Panc1 (cell line): ENCODE measurements around the gene MAP2K3.
"Not testable (repeated sequence)": the region's sequence is repeated elsewhere in the genome, so short reads cannot be mapped to it uniquely, and the experiment has no call there.

Experiments
- CTCF ChIP-seq: fragments of 450-650 bp; IDR thresholded peaks from 2 replicates; pipeline ENCODE4 v1.5.1; 2017; ENCODE audit warnings: mild to moderate bottlenecking
- POLR2AphosphoS5 ChIP-seq: IDR thresholded peaks from 2 replicates; pipeline ENCODE4 v1.6.1; 2012; ENCODE audit warnings: mild to moderate bottlenecking, low read depth, low read length, moderate library complexity

GRCh38 chr17:21310766-21311602 lies 26.5 kb downstream of the MAP2K3 start:
- TF ChIP-seq CTCF, POLR2AphosphoS5: not testable (repeated sequence)
